ENCODE measurements around the gene IFNL3.

IFNL3 gene

GRCh38 chr19:39195755-39196154 is 49.1 kb downstream of the IFNL3 start:
- TF ChIP-seq SPI1 (IDR thresholded peaks at IDR 0.05; ENCODE audit: low read depth, low read length) (no peak), PAX5 (IDR thresholded peaks at IDR 0.05; ENCODE audit: insufficient read depth, low read length, severe bottlenecking) (no peak), POLR2AphosphoS5 (IDR thresholded peaks at IDR 0.05; ENCODE audit: low read depth, low read length) (no peak), POU2F2 (IDR thresholded peaks at IDR 0.05; ENCODE audit: low read depth, low read length) (no peak), TAF1 (IDR thresholded peaks at IDR 0.05; ENCODE audit: low read depth, low read length) (no peak), POLR2A (IDR thresholded peaks at IDR 0.05; ENCODE audit: low read depth, low read length) (no peak)
- DNase-seq (ENCODE audit: insufficient read length, low spot score) = no peak
- no peak for FAIRE-seq

- FAIRE-seq = no peak
- TF ChIP-seq TAF1 (IDR thresholded peaks at IDR 0.05; ENCODE audit: low read depth, low read length) = no peak
- no peak for TF ChIP-seq PAX5 (IDR thresholded peaks at IDR 0.05; ENCODE audit: insufficient read depth, low read length, severe bottlenecking)
- TF ChIP-seq SPI1 (IDR thresholded peaks at IDR 0.05; ENCODE audit: low read depth, low read length) = no peak
- no peak for TF ChIP-seq POLR2A (IDR thresholded peaks at IDR 0.05; ENCODE audit: low read depth, low read length)
- no peak for TF ChIP-seq POU2F2 (IDR thresholded peaks at IDR 0.05; ENCODE audit: low read depth, low read length)
- no peak for TF ChIP-seq POLR2AphosphoS5 (IDR thresholded peaks at IDR 0.05; ENCODE audit: low read depth, low read length)
- no peak for DNase-seq (ENCODE audit: insufficient read length, low spot score)
Measured at GRCh38 chr19:39194832-39195542, 49.8 kb downstream of the IFNL3 start.

GRCh38 chr19:39193803-39194202 is 51.0 kb downstream of the IFNL3 start:
- TF ChIP-seq SPI1 (IDR thresholded peaks at IDR 0.05; ENCODE audit: low read depth, low read length) (no peak), POLR2AphosphoS5 (IDR thresholded peaks at IDR 0.05; ENCODE audit: low read depth, low read length) (no peak), PAX5 (IDR thresholded peaks at IDR 0.05; ENCODE audit: insufficient read depth, low read length, severe bottlenecking) (no peak), POLR2A (IDR thresholded peaks at IDR 0.05; ENCODE audit: low read depth, low read length) (no peak), POU2F2 (IDR thresholded peaks at IDR 0.05; ENCODE audit: low read depth, low read length) (no peak), TAF1 (IDR thresholded peaks at IDR 0.05; ENCODE audit: low read depth, low read length) (no peak)
- no peak for DNase-seq (ENCODE audit: insufficient read length, low spot score)
- FAIRE-seq = no peak

All from GM12891 (cell line).